Measurements from ENCODE around the gene NAA30. TPM values are rescaled to one million over a fixed set of nuclear protein-coding genes. Genes with fewer than 3 reads are reported as not detected.
A peak's percentile ranks its signal among the peaks of the same experiment; 100 is the strongest.
"Not testable (repeated sequence)": the region's sequence is repeated elsewhere in the genome, so short reads cannot be mapped to it uniquely, and the experiment has no call there.

NAA30 gene
- total RNA-seq (9.7 TPM), polyA plus RNA-seq (10.6 TPM)
- long read RNA-seq, donor 1 = 0 reads
- long read RNA-seq, donor 2 = 0 reads
- long read RNA-seq, donor 3, full-length matches to known transcripts = 5 of 5 reads
- long read RNA-seq, donor 3, partial matches to known transcripts = 0 of 5 reads
- long read RNA-seq, donor 3, other reads (novel, unspliced or antisense) = 0 of 5 reads
- long read RNA-seq, donor 4, full-length matches to known transcripts = 3 of 3 reads
- long read RNA-seq, donor 4, partial matches to known transcripts = 0 of 3 reads
- long read RNA-seq, donor 4, other reads (novel, unspliced or antisense) = 0 of 3 reads
- long read RNA-seq, donor 5, full-length matches to known transcripts = 4 of 17 reads
- long read RNA-seq, donor 5, partial matches to known transcripts = 8 of 17 reads
- long read RNA-seq, donor 5, other reads (novel, unspliced or antisense) = 5 of 17 reads
- long read RNA-seq, donor 6, full-length matches to known transcripts = 4 of 4 reads
- long read RNA-seq, donor 6, partial matches to known transcripts = 0 of 4 reads
- long read RNA-seq, donor 6, other reads (novel, unspliced or antisense) = 0 of 4 reads
- long read RNA-seq, donor 7, full-length matches to known transcripts = 5 of 5 reads
- long read RNA-seq, donor 7, partial matches to known transcripts = 0 of 5 reads
- long read RNA-seq, donor 7, other reads (novel, unspliced or antisense) = 0 of 5 reads
- long read RNA-seq, donor 8, full-length matches to known transcripts = 1 of 1 reads
- long read RNA-seq, donor 8, partial matches to known transcripts = 0 of 1 reads
- long read RNA-seq, donor 8, other reads (novel, unspliced or antisense) = 0 of 1 reads
- long read RNA-seq, donor 9, full-length matches to known transcripts = 4 of 4 reads
- long read RNA-seq, donor 9, partial matches to known transcripts = 0 of 4 reads
- long read RNA-seq, donor 9, other reads (novel, unspliced or antisense) = 0 of 4 reads
- long read RNA-seq, donor 10, full-length matches to known transcripts = 5 of 5 reads
- long read RNA-seq, donor 10, partial matches to known transcripts = 0 of 5 reads
- long read RNA-seq, donor 10, other reads (novel, unspliced or antisense) = 0 of 5 reads

DNA sequence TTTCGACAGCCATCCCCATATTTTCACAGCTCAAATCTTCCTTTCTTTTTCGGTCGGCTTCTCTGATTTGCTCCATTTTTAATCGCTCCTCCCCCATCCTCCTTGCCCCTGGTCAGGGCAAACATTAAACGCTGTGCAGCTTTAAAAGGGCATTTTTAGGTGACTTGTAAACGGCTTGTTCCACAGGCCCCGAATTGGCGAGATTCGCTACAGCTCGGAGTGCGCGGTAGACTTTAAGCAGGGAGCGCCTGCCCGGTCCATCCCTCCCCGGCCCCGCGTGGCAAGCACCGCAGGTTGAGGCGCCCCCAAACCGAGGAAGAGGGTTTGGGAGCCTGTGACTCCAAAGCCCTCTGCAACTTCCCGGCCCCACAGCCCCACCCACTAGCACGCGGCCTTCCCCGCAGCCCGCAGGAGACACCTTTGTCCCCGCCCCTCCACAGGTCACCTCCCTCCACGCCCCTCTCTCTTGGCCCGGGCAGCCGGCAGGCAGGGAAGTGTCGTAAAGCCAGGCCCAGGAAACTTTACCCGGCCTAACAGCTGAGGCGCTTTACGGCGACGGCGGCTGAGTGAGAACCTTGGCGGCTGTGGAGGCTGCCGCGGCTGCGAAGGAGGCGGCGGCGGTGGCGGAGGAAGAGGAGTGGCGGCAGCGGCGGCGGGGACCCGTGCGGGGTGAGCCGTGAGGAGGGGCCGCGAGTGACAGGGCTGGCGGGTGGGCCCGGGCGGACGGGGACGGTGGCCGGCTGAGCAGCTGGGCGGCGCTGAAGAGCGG, at the start of gene NAA30:
Gene NAA30 (plus strand): TSS at position 550 of the 769 bp plus-strand sequence. CDS start 372 bp downstream, outside the sequence.
- H3K27me3 ChIP-seq (ENCODE audit: control insufficient read depth in 2 of 2, insufficient read depth in 1 of 2, low read length in 1 of 2) = no peaks in the 10 kb centered on the region
- H3K27ac ChIP-seq (ENCODE audit: low read depth in 1 of 2, low read length in 1 of 2) = peak within 1 kb of the TSS; percentile 81 to 90
- H3K36me3 ChIP-seq (ENCODE audit: control insufficient read depth in 2 of 2, insufficient read depth in 2 of 2, low read length in 1 of 2) = no peaks in the 10 kb centered on the region
- H3K9me3 ChIP-seq (ENCODE audit: control insufficient read depth in 2 of 2, insufficient read depth in 1 of 2, low read length in 1 of 2) = no peaks in the 10 kb centered on the region
- peak; percentile 83 to 97 (median 88) for DNase-seq (ENCODE audit: low read depth in 6 of 9, low spot score in 9 of 9)
- H3K4me1 ChIP-seq (ENCODE audit: control insufficient read depth in 2 of 2, insufficient read depth in 2 of 2, low read length in 2 of 2) = peaks cover 4 to 15% of the 10 kb centered on the region in 2 donors
- peak within 1 kb of the TSS; percentile 73 to 96 for H3K4me3 ChIP-seq (ENCODE audit: low read length in 2 of 2)
- WGBS = under 1% methylated on average over 62 of the region's 62 CpGs

DNA sequence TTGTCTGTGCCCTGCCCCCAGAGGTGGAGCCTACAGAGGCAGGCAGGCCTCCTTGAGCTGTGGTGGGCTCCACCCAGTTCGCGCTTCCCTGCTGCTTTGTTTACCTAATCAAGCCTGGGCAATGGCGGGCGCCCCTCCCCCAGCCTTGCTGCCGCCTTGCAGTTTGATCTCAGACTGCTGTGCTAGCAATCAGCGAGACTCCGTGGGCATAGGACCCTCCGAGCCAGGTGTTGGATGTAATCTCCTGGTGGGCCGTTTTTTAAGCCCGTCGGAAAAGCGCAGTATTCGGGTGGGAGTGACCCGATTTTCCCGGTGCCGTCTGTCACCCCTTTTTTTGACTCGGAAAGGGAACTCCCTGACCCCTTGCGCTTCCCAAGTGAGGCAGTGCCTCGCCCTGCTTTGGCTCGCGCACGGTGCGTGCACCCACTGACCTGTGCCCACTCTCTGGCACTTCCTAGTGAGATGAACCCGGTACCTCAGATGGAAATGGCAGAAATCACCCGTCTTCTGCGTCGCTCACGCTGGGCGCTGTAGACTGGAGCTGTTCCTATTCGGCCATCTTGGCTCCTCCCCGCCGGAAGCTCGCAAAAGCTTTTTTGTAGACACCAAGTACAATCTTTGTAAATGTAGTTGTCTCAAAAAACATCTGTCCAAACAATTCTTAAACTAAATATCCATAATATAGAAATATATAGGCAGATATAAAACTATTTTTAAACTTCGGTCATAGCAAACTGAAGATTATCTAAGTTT, 46.7 kb upstream of the NAA30 start:
- not testable (repeated sequence) for H3K9me3 ChIP-seq (ENCODE audit: control insufficient read depth in 2 of 2, insufficient read depth in 1 of 2, low read length in 1 of 2); H3K36me3 ChIP-seq (ENCODE audit: control insufficient read depth in 2 of 2, insufficient read depth in 2 of 2, low read length in 1 of 2); H3K4me1 ChIP-seq (ENCODE audit: control insufficient read depth in 2 of 2, insufficient read depth in 2 of 2, low read length in 2 of 2); H3K27ac ChIP-seq (ENCODE audit: low read depth in 1 of 2, low read length in 1 of 2); H3K27me3 ChIP-seq (ENCODE audit: control insufficient read depth in 2 of 2, insufficient read depth in 1 of 2, low read length in 1 of 2); DNase-seq (ENCODE audit: low read depth in 6 of 9, low spot score in 9 of 9); H3K4me3 ChIP-seq (ENCODE audit: low read length in 2 of 2)
- 85% methylated on average over 34 of the region's 34 CpGs for WGBS

- no peaks in the 10 kb centered on the region for H3K36me3 ChIP-seq (ENCODE audit: control insufficient read depth in 2 of 2, insufficient read depth in 2 of 2, low read length in 1 of 2)
Observed at GRCh38 chr14:57345106-57345505, 45.3 kb upstream of the NAA30 start.

GRCh38 chr14:57346741-57347140, 43.6 kb upstream of the NAA30 start:
- DNase-seq (ENCODE audit: low read depth in 6 of 9, low spot score in 9 of 9) = no peak
- Histone ChIP-seq H3K4me1 (ENCODE audit: control insufficient read depth in 2 of 2, insufficient read depth in 2 of 2, low read length in 2 of 2) (no peaks in the 10 kb centered on the region), H3K36me3 (ENCODE audit: control insufficient read depth in 2 of 2, insufficient read depth in 2 of 2, low read length in 1 of 2) (no peaks in the 10 kb centered on the region), H3K4me3 (ENCODE audit: low read length in 2 of 2) (no peak overlapping the region), H3K27ac (ENCODE audit: low read depth in 1 of 2, low read length in 1 of 2) (no peak overlapping the region), H3K9me3 (ENCODE audit: control insufficient read depth in 2 of 2, insufficient read depth in 1 of 2, low read length in 1 of 2) (no peaks in the 10 kb centered on the region), H3K27me3 (ENCODE audit: control insufficient read depth in 2 of 2, insufficient read depth in 1 of 2, low read length in 1 of 2) (no peaks in the 10 kb centered on the region)
- WGBS = 60% methylated on average over 2 of the region's 2 CpGs

More at GRCh38 chr14:57345106-57345505, 45.3 kb upstream of the NAA30 start:
- no peak for DNase-seq (ENCODE audit: low read depth in 6 of 9, low spot score in 9 of 9)
- no peaks in the 10 kb centered on the region for H3K4me1 ChIP-seq (ENCODE audit: control insufficient read depth in 2 of 2, insufficient read depth in 2 of 2, low read length in 2 of 2)
- no peaks in the 10 kb centered on the region for H3K9me3 ChIP-seq (ENCODE audit: control insufficient read depth in 2 of 2, insufficient read depth in 1 of 2, low read length in 1 of 2)
- WGBS = 83% methylated on average over 9 of the region's 9 CpGs
- no peaks in the 10 kb centered on the region for H3K27me3 ChIP-seq (ENCODE audit: control insufficient read depth in 2 of 2, insufficient read depth in 1 of 2, low read length in 1 of 2)
- no peak overlapping the region for H3K4me3 ChIP-seq (ENCODE audit: low read length in 2 of 2)
- no peak overlapping the region for H3K27ac ChIP-seq (ENCODE audit: low read depth in 1 of 2, low read length in 1 of 2)

- no peak overlapping the region for H3K4me3 ChIP-seq (ENCODE audit: low read length in 2 of 2)
- no peak overlapping the region for H3K27ac ChIP-seq (ENCODE audit: low read depth in 1 of 2, low read length in 1 of 2)
- H3K4me1 ChIP-seq (ENCODE audit: control insufficient read depth in 2 of 2, insufficient read depth in 2 of 2, low read length in 2 of 2) = no peaks in the 10 kb centered on the region
- DNase-seq (ENCODE audit: low read depth in 6 of 9, low spot score in 9 of 9) = no peak
- no peaks in the 10 kb centered on the region for H3K27me3 ChIP-seq (ENCODE audit: control insufficient read depth in 2 of 2, insufficient read depth in 1 of 2, low read length in 1 of 2)
- H3K36me3 ChIP-seq (ENCODE audit: control insufficient read depth in 2 of 2, insufficient read depth in 2 of 2, low read length in 1 of 2) = no peaks in the 10 kb centered on the region
- H3K9me3 ChIP-seq (ENCODE audit: control insufficient read depth in 2 of 2, insufficient read depth in 1 of 2, low read length in 1 of 2) = no peaks in the 10 kb centered on the region
- WGBS = 81% methylated on average over 9 of the region's 9 CpGs
Observed at GRCh38 chr14:57352396-57353170, 37.8 kb upstream of the NAA30 start.

GRCh38 chr14:57355081-57355800, 35.1 kb upstream of the NAA30 start:
- Histone ChIP-seq H3K4me1 (ENCODE audit: control insufficient read depth in 2 of 2, insufficient read depth in 2 of 2, low read length in 2 of 2) (no peaks in the 10 kb centered on the region), H3K27ac (ENCODE audit: low read depth in 1 of 2, low read length in 1 of 2) (no peak overlapping the region), H3K36me3 (ENCODE audit: control insufficient read depth in 2 of 2, insufficient read depth in 2 of 2, low read length in 1 of 2) (no peaks in the 10 kb centered on the region), H3K4me3 (ENCODE audit: low read length in 2 of 2) (no peak overlapping the region), H3K27me3 (ENCODE audit: control insufficient read depth in 2 of 2, insufficient read depth in 1 of 2, low read length in 1 of 2) (no peaks in the 10 kb centered on the region), H3K9me3 (ENCODE audit: control insufficient read depth in 2 of 2, insufficient read depth in 1 of 2, low read length in 1 of 2) (no peaks in the 10 kb centered on the region)
- DNase-seq (ENCODE audit: low read depth in 6 of 9, low spot score in 9 of 9) = no peak
- WGBS = 64% methylated on average over 3 of the region's 3 CpGs

DNA sequence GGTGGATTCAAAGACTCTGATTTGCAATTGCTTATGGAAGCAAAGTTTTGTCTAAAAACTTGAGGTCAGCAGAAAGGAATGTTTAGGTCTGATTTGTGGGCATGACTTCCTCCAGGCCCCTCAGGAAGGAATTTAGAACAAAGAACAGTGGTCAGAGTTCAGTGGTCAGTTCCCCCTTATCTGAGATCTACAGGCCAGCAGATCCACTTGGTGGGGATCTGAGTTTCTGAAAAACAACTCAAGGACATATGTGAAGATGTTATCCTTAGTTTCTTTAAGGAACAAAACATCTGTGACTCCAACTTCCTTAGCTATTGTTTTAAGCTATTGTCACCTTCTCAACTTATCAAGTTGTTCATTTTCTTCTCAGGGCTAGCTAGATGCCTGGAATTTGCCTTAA, 28.0 kb upstream of the NAA30 start:
- Histone ChIP-seq H3K9me3 (ENCODE audit: control insufficient read depth in 2 of 2, insufficient read depth in 1 of 2, low read length in 1 of 2) (no peaks in the 10 kb centered on the region), H3K27me3 (ENCODE audit: control insufficient read depth in 2 of 2, insufficient read depth in 1 of 2, low read length in 1 of 2) (peaks cover 0 to 13% of the 10 kb centered on the region in 2 donors), H3K4me3 (ENCODE audit: low read length in 2 of 2) (no peak overlapping the region), H3K27ac (ENCODE audit: low read depth in 1 of 2, low read length in 1 of 2) (no peak overlapping the region), H3K36me3 (ENCODE audit: control insufficient read depth in 2 of 2, insufficient read depth in 2 of 2, low read length in 1 of 2) (no peaks in the 10 kb centered on the region), H3K4me1 (ENCODE audit: control insufficient read depth in 2 of 2, insufficient read depth in 2 of 2, low read length in 2 of 2) (no peaks in the 10 kb centered on the region)
- DNase-seq (ENCODE audit: low read depth in 6 of 9, low spot score in 9 of 9) = no peak
